OCI-LY1 (cell line): ENCODE measurements around the gene DMRT1.

Experiments used
- H2AFZ ChIP-seq: fragments of 200-600 bp; sonication (generic), shearing (Covaris generic); 2 replicates; pipeline ENCODE4 v1.6.0; 2014; ENCODE audit warnings: antibody characterized with exemption, mild to moderate bottlenecking, low read length
- H3F3A ChIP-seq: fragments of 200-600 bp; sonication (generic), shearing (Covaris generic); 2 replicates; pipeline ENCODE4 v1.6.0; 2014; ENCODE audit warnings: mild to moderate bottlenecking, antibody characterized with exemption, low read length, moderate library complexity; ENCODE audit not compliant: insufficient read depth
- H3K27ac ChIP-seq: fragments of 200-600 bp; sonication (generic); 2 replicates; pipeline ENCODE4 v1.5.1; 2014; ENCODE audit warnings: low read length, mixed run types, mild to moderate bottlenecking, low read depth; ENCODE audit not compliant: poor library complexity, severe bottlenecking
- H3K27me3 ChIP-seq: fragments of 200-600 bp; sonication (generic); 2 replicates; pipeline ENCODE4 v1.6.0; 2014; ENCODE audit warnings: antibody characterized with exemption, mild to moderate bottlenecking, low read length, moderate library complexity; ENCODE audit not compliant: insufficient read depth
- H3K36me3 ChIP-seq: fragments of 200-600 bp; sonication (generic); 2 replicates; pipeline ENCODE4 v1.6.1; 2014; ENCODE audit warnings: mild to moderate bottlenecking, antibody characterized with exemption, low read length, moderate library complexity, mixed read lengths; ENCODE audit not compliant: insufficient read depth
- H3K4me1 ChIP-seq: fragments of 200-600 bp; sonication (generic); 2 replicates; pipeline ENCODE4 v1.5.1; 2014; ENCODE audit warnings: mild to moderate bottlenecking, low read length, moderate library complexity; ENCODE audit not compliant: insufficient read depth, severe bottlenecking
- H3K4me2 ChIP-seq: fragments of 200-600 bp; sonication (generic), shearing (Covaris generic); 2 replicates; pipeline ENCODE4 v1.6.1; 2014; ENCODE audit warnings: low read length
- H3K4me3 ChIP-seq: fragments of 200-600 bp; sonication (generic); 2 replicates; pipeline ENCODE4 v1.5.1; 2014; ENCODE audit warnings: low read length, low read depth, mild to moderate bottlenecking, mixed read lengths; ENCODE audit not compliant: poor library complexity, severe bottlenecking
- H3K79me2 ChIP-seq: fragments of 200-600 bp; shearing (Covaris generic); 2 replicates; pipeline ENCODE4 v1.6.1; 2016; ENCODE audit warnings: mixed run types, low read length, mixed read lengths; ENCODE audit not compliant: insufficient read depth
- H3K9ac ChIP-seq: fragments of 200-600 bp; sonication (generic), shearing (Covaris generic); 2 replicates; pipeline ENCODE4 v1.6.1; 2014; ENCODE audit warnings: mild to moderate bottlenecking, low read length, mixed read lengths
- H3K9me2 ChIP-seq: fragments of 200-600 bp; sonication (generic), shearing (Covaris generic); 2 replicates; pipeline ENCODE4 v1.6.1; 2014; ENCODE audit warnings: low read depth, mild to moderate bottlenecking, low read length, mixed read lengths
- H3K9me3 ChIP-seq: fragments of 200-600 bp; shearing (Covaris generic); 2 replicates; pipeline ENCODE4 v1.6.1; 2014; ENCODE audit warnings: low read length, mixed read lengths
- H4K20me1 ChIP-seq: fragments of 200-600 bp; sonication (generic), shearing (Covaris generic); 2 replicates; pipeline ENCODE4 v1.6.0; 2016; ENCODE audit warnings: mild to moderate bottlenecking, low read length; ENCODE audit not compliant: insufficient read depth
- CTCF ChIP-seq: fragments of 200-600 bp; sonication (generic), shearing (Covaris generic); IDR thresholded peaks from 2 replicates; pipeline ENCODE4 v1.5.1; 2017; ENCODE audit warnings: mild to moderate bottlenecking, antibody characterized with exemption, low read length, moderate library complexity, mixed read lengths
- EZH2 ChIP-seq: fragments of 200-600 bp; sonication (generic), shearing (Covaris generic); IDR thresholded peaks from 2 replicates; pipeline ENCODE4 v1.8.0; 2017; ENCODE audit warnings: borderline replicate concordance, mixed run types, mild to moderate bottlenecking, antibody characterized with exemption, low read length, moderate library complexity, mixed read lengths

Gene DMRT1

GRCh38 chr9:876425-876824 is 34.9 kb downstream of the DMRT1 start:
- H3K27me3 ChIP-seq: no peaks in the 10 kb centered on the region
- H3K36me3 ChIP-seq: no peaks in the 10 kb centered on the region
- no peaks in the 10 kb centered on the region for H3K9me2 ChIP-seq
- no peak overlapping the region for H3K4me2 ChIP-seq
- no peak overlapping the region for H3K9ac ChIP-seq
- no peaks in the 10 kb centered on the region for H3K9me3 ChIP-seq
- TF ChIP-seq CTCF: no peak
- TF ChIP-seq EZH2: no peak
- no peaks in the 10 kb centered on the region for H4K20me1 ChIP-seq
- peaks cover 5% of the 10 kb centered on the region for H3K4me1 ChIP-seq
- H3K79me2 ChIP-seq: no peaks in the 10 kb centered on the region
- no peaks in the 10 kb centered on the region for H3F3A ChIP-seq
- H2AFZ ChIP-seq: no peak overlapping the region
- no peak overlapping the region for H3K27ac ChIP-seq
- H3K4me3 ChIP-seq: no peak overlapping the region

- Histone ChIP-seq H3K79me2 (no peaks in the 10 kb centered on the region), H3F3A (no peaks in the 10 kb centered on the region), H3K9ac (no peak overlapping the region), H3K4me2 (no peak overlapping the region), H3K36me3 (no peaks in the 10 kb centered on the region), H3K4me3 (no peak overlapping the region), H3K27me3 (no peaks in the 10 kb centered on the region), H3K9me2 (no peaks in the 10 kb centered on the region), H4K20me1 (no peaks in the 10 kb centered on the region), H2AFZ (no peak overlapping the region), H3K4me1 (peaks cover 5% of the 10 kb centered on the region), H3K27ac (no peak overlapping the region), H3K9me3 (no peaks in the 10 kb centered on the region)
- no peak for TF ChIP-seq EZH2
- no peak for TF ChIP-seq CTCF
Measured at GRCh38 chr9:878239-878638, 36.7 kb downstream of the DMRT1 start.

- Histone ChIP-seq H3F3A (no peaks in the 10 kb centered on the region), H3K79me2 (no peaks in the 10 kb centered on the region), H3K4me3 (no peak overlapping the region), H3K9me3 (no peaks in the 10 kb centered on the region), H3K9me2 (no peaks in the 10 kb centered on the region), H4K20me1 (no peaks in the 10 kb centered on the region), H3K9ac (no peak overlapping the region), H3K4me2 (no peak overlapping the region), H3K36me3 (no peaks in the 10 kb centered on the region), H3K27me3 (no peaks in the 10 kb centered on the region), H3K27ac (no peak overlapping the region), H2AFZ (no peak overlapping the region), H3K4me1 (peaks cover 5% of the 10 kb centered on the region)
- no peak for TF ChIP-seq EZH2
- TF ChIP-seq CTCF: no peak
Measured at GRCh38 chr9:880725-881124, 39.2 kb downstream of the DMRT1 start.
